ENCODE measurements around the gene ANKRD37.

DNA sequence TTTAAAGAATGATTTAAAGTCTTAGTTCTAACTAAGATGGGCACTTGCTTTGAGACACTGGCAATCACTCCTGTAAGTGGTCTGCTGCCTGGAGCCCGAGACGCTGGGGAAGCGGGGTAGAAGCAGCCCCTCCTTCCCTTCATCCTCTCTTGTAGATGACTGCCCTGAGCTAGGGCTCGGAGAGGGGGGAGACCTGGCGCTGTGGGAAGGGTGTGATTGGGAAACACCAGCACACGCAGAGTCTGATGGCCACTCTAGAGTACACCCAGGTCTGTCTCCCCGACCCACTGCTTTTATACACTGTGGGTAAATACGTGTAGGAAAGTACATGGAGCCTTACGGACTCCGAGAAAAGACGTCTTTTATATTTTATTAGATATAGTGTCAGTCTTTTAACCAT is 24.9 kb upstream of the ANKRD37 start:
- TF ChIP-seq CTCF (IDR thresholded peaks at IDR 0.05; ENCODE audit: low read depth, low read length, missing input control): no peak
- TF ChIP-seq RXRA (IDR thresholded peaks at IDR 0.05): no peak
- no peak for TF ChIP-seq YY1 (IDR thresholded peaks at IDR 0.05)
- TF ChIP-seq SP1 (IDR thresholded peaks at IDR 0.05): no peak
- TF ChIP-seq REST (IDR thresholded peaks at IDR 0.05): no peak
- TF ChIP-seq MAX (IDR thresholded peaks at IDR 0.05): no peak
- TF ChIP-seq RAD21 (IDR thresholded peaks at IDR 0.05): no peak
- TF ChIP-seq HNF4A (conservative IDR thresholded peaks at IDR 0.05): no peak
- no peak for TF ChIP-seq TAF1 (conservative IDR thresholded peaks at IDR 0.05)
- no peak for TF ChIP-seq GABPA (IDR thresholded peaks at IDR 0.05 in 1 of 2, conservative IDR thresholded peaks at IDR 0.05 in 1 of 2)
- TF ChIP-seq NR2F2 (IDR thresholded peaks at IDR 0.05): no peak
